ENCODE measurements around the gene FOXD2. TPM values are rescaled to one million over a fixed set of nuclear protein-coding genes. Genes with fewer than 3 reads are reported as not detected.

The FOXD2 gene
- polyA plus RNA-seq, 2 of the 4 experiments (the other 2 are of a cell fraction) = 0.13 to 0.35 TPM

- no peak for TF ChIP-seq PBX3 (IDR thresholded peaks at IDR 0.05)
- TF ChIP-seq ZFP36 (IDR thresholded peaks at IDR 0.05; ENCODE audit: borderline replicate concordance, partially characterized antibody) = no peak
- TF ChIP-seq ZC3H11A (IDR thresholded peaks at IDR 0.05) = no peak
- TF ChIP-seq, protein P1, sequence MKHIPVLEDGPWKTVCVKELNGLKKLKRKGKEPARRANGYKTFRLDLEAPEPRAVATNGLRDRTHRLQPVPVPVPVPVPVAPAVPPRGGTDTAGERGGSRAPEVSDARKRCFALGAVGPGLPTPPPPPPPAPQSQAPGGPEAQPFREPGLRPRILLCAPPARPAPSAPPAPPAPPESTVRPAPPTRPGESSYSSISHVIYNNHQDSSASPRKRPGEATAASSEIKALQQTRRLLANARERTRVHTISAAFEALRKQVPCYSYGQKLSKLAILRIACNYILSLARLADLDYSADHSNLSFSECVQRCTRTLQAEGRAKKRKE (CRISPR knock-in tag; IDR thresholded peaks at IDR 0.05; ENCODE audit: low read depth) = no peak
These were observed 6.4 kb downstream of the FOXD2 start (continued) for GRCh38 chr1:47444297-47444561.

DNA sequence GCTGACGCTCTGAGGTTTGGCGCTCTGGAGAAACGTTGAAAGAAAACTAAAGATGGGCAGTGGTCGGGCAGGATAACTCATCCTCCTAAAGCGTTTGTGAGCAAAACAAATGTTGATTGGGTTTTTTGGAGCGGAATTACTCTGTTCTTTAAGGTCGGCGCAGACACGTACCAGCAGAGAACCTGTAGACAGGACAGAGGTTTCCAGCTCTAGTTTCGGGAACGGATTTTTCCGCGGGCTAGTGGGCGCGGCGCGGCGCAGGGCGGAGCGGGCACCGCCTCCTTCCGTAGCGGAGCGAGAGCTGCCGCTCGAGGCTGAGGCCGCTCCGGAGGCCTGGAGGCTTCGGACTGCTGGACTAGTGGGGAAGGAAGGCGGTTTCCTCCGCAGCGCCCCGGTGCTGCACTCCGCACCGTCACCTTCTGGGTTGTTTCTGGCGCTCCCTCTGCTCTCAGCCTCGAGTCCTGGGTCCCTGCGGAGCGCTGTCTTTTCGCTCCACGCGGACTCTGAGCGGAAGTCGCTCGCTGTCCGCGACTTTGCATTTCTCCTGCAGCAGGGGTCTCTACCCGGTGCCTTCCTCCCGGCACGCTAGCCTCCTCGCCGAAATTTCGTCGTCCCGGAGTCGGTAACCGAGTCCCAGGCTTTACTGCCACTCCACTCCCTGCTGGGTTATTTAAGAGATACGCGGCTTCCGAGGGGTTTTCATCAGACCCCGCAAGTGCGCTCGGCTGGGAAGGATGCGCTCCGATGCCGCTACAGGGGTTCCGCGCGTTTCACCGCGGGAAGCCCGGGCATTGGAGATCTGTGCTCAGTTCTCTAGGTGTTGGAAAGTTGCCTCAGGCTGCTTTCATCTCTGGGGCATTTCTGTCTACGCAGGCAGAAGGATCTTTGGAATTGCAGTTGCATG lies 7.0 kb downstream of the FOXD2 start:
- Histone ChIP-seq H3K9me3 (no peaks in the 10 kb centered on the region), H3K4me3 (peak overlapping the region; percentile 46), H3K4me2 (peak overlapping the region; percentile 97), H3K27ac (peak overlapping the region; percentile 57 to 72; a peak in 4 of 6 replicates), H3K4me1 (no peaks in the 10 kb centered on the region)
- TF ChIP-seq, protein P2, sequence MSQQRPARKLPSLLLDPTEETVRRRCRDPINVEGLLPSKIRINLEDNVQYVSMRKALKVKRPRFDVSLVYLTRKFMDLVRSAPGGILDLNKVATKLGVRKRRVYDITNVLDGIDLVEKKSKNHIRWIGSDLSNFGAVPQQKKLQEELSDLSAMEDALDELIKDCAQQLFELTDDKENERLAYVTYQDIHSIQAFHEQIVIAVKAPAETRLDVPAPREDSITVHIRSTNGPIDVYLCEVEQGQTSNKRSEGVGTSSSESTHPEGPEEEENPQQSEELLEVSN (IDR thresholded peaks at IDR 0.05; ENCODE audit: borderline replicate concordance, low read depth) = peak; percentile 54; the same call in 1 of the 2 replicates
- TF ChIP-seq, protein P3, sequence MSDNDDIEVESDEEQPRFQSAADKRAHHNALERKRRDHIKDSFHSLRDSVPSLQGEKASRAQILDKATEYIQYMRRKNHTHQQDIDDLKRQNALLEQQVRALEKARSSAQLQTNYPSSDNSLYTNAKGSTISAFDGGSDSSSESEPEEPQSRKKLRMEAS (IDR thresholded peaks at IDR 0.05) = peak; percentile 36; the same call in 1 of the 2 replicates
- TF ChIP-seq MYC (IDR thresholded peaks at IDR 0.05; ENCODE audit: borderline replicate concordance, low read length) = no peak
- WGBS (ENCODE audit: missing lambda C conversion rate) = 33% methylated on average over 37 of the region's 73 CpGs
- ChIA-PET CTCF (interaction anchor here (0.6 to 1.1 kb wide), 3 partner anchors 9 to 33 kb away, joined by 3 to 5 read pairs (median 4); no protein-coding TSS in a partner anchor), POLR2A (no interaction called here)
- no peak for FAIRE-seq
- peak; percentile 76 to 88 for ATAC-seq
- peak in 1 of 2 experiments; percentile 35 for DNase-seq (ENCODE audit: low read depth in 1 of 2, low spot score in 1 of 2)

DNA sequence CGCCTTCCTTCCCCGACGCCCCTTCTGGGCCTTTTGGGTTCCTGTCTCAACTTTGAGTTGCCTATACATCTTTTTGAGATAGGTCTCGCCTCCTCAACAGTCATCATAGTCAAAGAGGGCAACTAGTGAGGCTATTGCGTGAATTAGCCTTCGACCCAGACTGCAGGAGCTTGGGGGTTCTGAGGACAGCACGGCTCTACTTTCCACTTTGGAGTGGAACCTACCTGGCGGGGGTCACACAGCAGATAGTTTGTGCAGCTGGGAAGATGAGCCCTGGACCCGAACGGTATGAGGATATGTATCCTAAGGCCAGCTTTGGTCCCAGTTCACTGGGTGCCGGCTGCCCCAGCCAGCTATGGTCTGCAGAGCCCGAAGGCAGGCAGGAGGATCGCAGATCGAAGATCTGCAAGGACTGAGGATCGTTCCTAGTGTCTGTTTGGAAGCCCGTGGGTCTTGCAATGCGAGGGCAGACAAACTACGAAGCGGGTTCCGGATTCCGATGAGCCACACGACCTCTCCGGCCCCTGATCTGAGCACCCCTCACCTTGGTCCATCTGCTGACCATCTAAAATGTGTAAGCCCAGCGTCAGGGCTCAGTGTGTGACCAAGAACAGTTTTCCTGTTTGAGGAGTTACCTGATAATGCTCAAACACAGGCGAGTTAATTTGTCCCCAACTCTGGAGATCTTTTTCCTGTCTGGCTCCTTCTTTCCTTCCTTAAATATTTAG lies 8.1 kb downstream of the FOXD2 start:
- POLR2A ChIA-PET = no interaction called here
- no peak for FAIRE-seq
- no peak overlapping the region for H3K27ac ChIP-seq
- CTCF ChIA-PET = interaction anchor here (1.3 kb wide), 1 partner anchor 9 kb away, joined by 6 read pairs; the partner anchor contains the start of gene FOXD2
- no peaks in the 10 kb centered on the region for H3K9me3 ChIP-seq
- no peak overlapping the region for H3K4me2 ChIP-seq
- TF ChIP-seq JUN (IDR thresholded peaks at IDR 0.05) = no peak
- no peak for TF ChIP-seq ZNF302 (CRISPR knock-in tag; IDR thresholded peaks at IDR 0.05)
- no peak for TF ChIP-seq HDAC2 (IDR thresholded peaks at IDR 0.05)
- TF ChIP-seq BHLHE40 (IDR thresholded peaks at IDR 0.05; ENCODE audit: low read depth, low read length) = no peak
- no peak for TF ChIP-seq HMGXB4 (CRISPR knock-in tag; IDR thresholded peaks at IDR 0.05; ENCODE audit: borderline replicate concordance)
- no peak for TF ChIP-seq TP53 (CRISPR knock-in tag; IDR thresholded peaks at IDR 0.05)
- TF ChIP-seq, protein P4, sequence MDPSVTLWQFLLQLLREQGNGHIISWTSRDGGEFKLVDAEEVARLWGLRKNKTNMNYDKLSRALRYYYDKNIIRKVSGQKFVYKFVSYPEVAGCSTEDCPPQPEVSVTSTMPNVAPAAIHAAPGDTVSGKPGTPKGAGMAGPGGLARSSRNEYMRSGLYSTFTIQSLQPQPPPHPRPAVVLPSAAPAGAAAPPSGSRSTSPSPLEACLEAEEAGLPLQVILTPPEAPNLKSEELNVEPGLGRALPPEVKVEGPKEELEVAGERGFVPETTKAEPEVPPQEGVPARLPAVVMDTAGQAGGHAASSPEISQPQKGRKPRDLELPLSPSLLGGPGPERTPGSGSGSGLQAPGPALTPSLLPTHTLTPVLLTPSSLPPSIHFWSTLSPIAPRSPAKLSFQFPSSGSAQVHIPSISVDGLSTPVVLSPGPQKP (IDR thresholded peaks at IDR 0.05; ENCODE audit: low read depth, low read length) = no peak
- no peak for TF ChIP-seq SREBF2 (IDR thresholded peaks at IDR 0.05)
- no peak for TF ChIP-seq MYC (IDR thresholded peaks at IDR 0.05; ENCODE audit: borderline replicate concordance, low read length)
- TF ChIP-seq ZSCAN20 (CRISPR knock-in tag; IDR thresholded peaks at IDR 0.05) = no peak
- TF ChIP-seq RAD21 (conservative IDR thresholded peaks at IDR 0.05 in 1 of 2, IDR thresholded peaks at IDR 0.05 in 1 of 2) = no peak
- no peak for ATAC-seq
- 83% methylated on average over 21 of the region's 25 CpGs for WGBS (ENCODE audit: missing lambda C conversion rate)
- no peak for DNase-seq (ENCODE audit: low read depth in 1 of 2, low spot score in 1 of 2)
- H3K4me1 ChIP-seq = no peaks in the 10 kb centered on the region
- H3K4me3 ChIP-seq = no peak overlapping the region

Data from A549 (cell line).